Fibroblast of the conjunctiva (primary cell): ENCODE measurements around the gene RADIL.

Experiments
- DNase-seq: peaks from one replicate; pipeline ENCODE4 v3.0.0-alpha.2; 2010; ENCODE audit warnings: low read depth

The RADIL gene

GRCh38 chr7:4851459-4852422 is 31.8 kb downstream of the RADIL start:
- DNase-seq = no peak

- DNase-seq = no peak
Observed at GRCh38 chr7:4850262-4850795, 33.2 kb downstream of the RADIL start.

- peak; percentile 24 for DNase-seq
Observed at GRCh38 chr7:4849390-4849789, 34.1 kb downstream of the RADIL start.

- DNase-seq = no peak
Observed at GRCh38 chr7:4845740-4846142, 37.8 kb downstream of the RADIL start.

- DNase-seq = no peak
Observed at GRCh38 chr7:4842319-4843064, 41.0 kb downstream of the RADIL start.

GRCh38 chr7:4841836-4842235 is 41.7 kb downstream of the RADIL start:
- DNase-seq = no peak

GRCh38 chr7:4841007-4841784 is 42.3 kb downstream of the RADIL start:
- no peak for DNase-seq

- no peak for DNase-seq
Observed at GRCh38 chr7:4840079-4840501, 43.4 kb downstream of the RADIL start.

GRCh38 chr7:4838626-4839334 is 44.7 kb downstream of the RADIL start:
- DNase-seq = no peak

- DNase-seq = no peak
Observed at GRCh38 chr7:4837803-4838625, 45.5 kb downstream of the RADIL start.

- DNase-seq = no peak
Observed at GRCh38 chr7:4837041-4837802, 46.3 kb downstream of the RADIL start.

- DNase-seq = no peak
Observed at GRCh38 chr7:4836206-4836661, 47.3 kb downstream of the RADIL start.

GRCh38 chr7:4835398-4836205 is 47.9 kb downstream of the RADIL start:
- no peak for DNase-seq

- DNase-seq = no peak
Observed at GRCh38 chr7:4834601-4835397, 48.7 kb downstream of the RADIL start.

GRCh38 chr7:4833691-4834600 is 49.6 kb downstream of the RADIL start:
- no peak for DNase-seq

GRCh38 chr7:4833176-4833575 is 50.3 kb downstream of the RADIL start:
- no peak for DNase-seq

- no peak for DNase-seq
Observed at GRCh38 chr7:4832711-4833110, 50.8 kb downstream of the RADIL start.
